Placental epithelial cell (primary cell): ENCODE results near the gene SEZ6L. TPM values are rescaled to one million over a fixed set of nuclear protein-coding genes. Genes with fewer than 3 reads are reported as not detected.

Experiments used
- small RNA-seq: library from RNA; depleted of rRNA; stranded (forward); fragments of <200 nt; gene quantifications from one replicate; pipeline ENCODE3, GENCODE V24; 2012
- total RNA-seq: library from RNA; depleted of rRNA; stranded (reverse); fragments of >200 nt; gene quantifications from 2 replicates; pipeline ENCODE4 v1.2.3, GENCODE V29; 2012

Gene SEZ6L
- not detected in 2 replicates for total RNA-seq

GRCh38 chr22:26169315-26170111, at the start of gene SEZ6L:
TSS of gene SEZ6L (plus strand) at chr22:26169462. CDS start at chr22:26169670, 208 bp downstream.

GRCh38 chr22:26428515-26429457, 259.5 kb downstream of the SEZ6L start, which contains the start of gene ASPHD2:
TSS of gene ASPHD2 (plus strand) at chr22:26429260. CDS start at chr22:26433616, 4,356 bp downstream.

Small RNA genes within 50 kb of the gene (small RNA-seq; reads per million reads assigned to genes)
- gene RNA5SP495, result 0.14 reads per million
